Measurements from ENCODE around the gene IBA57. TPM values are rescaled to one million over a fixed set of nuclear protein-coding genes. Genes with fewer than 3 reads are reported as not detected.

Gene IBA57
- total RNA-seq, result 1 to 10 TPM; 1.7 to 2.4 TPM

GRCh38 chr1:228165372-228166169 lies at the start of gene IBA57:
IBA57 (plus strand) TSS chr1:228165804; CDS start chr1:228165817, 13 bp downstream.

GRCh38 chr1:228139931-228140723 lies 25.5 kb upstream of the IBA57 start, which contains the start of gene GUK1:
GUK1 (plus strand) TSS chr1:228140279; CDS start chr1:228140303, 24 bp downstream.

GRCh38 chr1:228149406-228150119 lies 16.0 kb upstream of the IBA57 start, which contains the start of gene GJC2:
GJC2 (plus strand) TSS chr1:228149930; CDS start chr1:228157759, 7,829 bp downstream.

GRCh38 chr1:228207851-228208821 lies 42.5 kb downstream of the IBA57 start, which contains the start of gene OBSCN:
OBSCN (plus strand) TSS chr1:228208044; CDS start chr1:228211784, 3,740 bp downstream.

Small RNA genes lying within 50 kb of the gene (small RNA-seq; reads per million reads assigned to genes)
- 0 reads per million in 2 donors for gene AL359510.1

Other genes with a start within 250 kb of the IBA57 start
- gene WNT9A, start 217.9 kb upstream of the IBA57 start, total RNA-seq, result under 1 TPM in 1 of 2 donors, not detected in 1; under 0.01 TPM
- gene WNT3A, start 158.8 kb upstream of the IBA57 start, total RNA-seq, result not detected
- gene ARF1, start 83.1 kb upstream of the IBA57 start, total RNA-seq, result 100 to 1,000 TPM; 207 to 321 TPM
- 1 to 10 TPM; 5.2 to 7.3 TPM for gene C1orf35, start 62.5 kb upstream of the IBA57 start, total RNA-seq
- gene MRPL55, start 56.5 kb upstream of the IBA57 start, total RNA-seq, result 10 to 100 TPM; 52.7 to 74.6 TPM
- gene GUK1, start 25.5 kb upstream of the IBA57 start, total RNA-seq, result 100 to 1,000 TPM; 211 to 251 TPM
- gene GJC2, start 15.9 kb upstream of the IBA57 start, total RNA-seq, result under 1 TPM; under 0.01 TPM
- 1 to 10 TPM; 3.4 to 5.7 TPM for gene OBSCN, start 42.2 kb downstream of the IBA57 start, total RNA-seq
- 10 to 100 TPM; 20.0 to 23.0 TPM for gene TRIM11, start 241.0 kb downstream of the IBA57 start, total RNA-seq

All from melanocyte of skin (primary cell).